Activated T-cell treated with anti-CD3 and anti-CD28 coated beads, Interleukin-2, amount 50 U/mL, for 48 hours (primary cell): ENCODE results near the gene RASSF4.
A peak's percentile ranks its signal among the peaks of the same experiment; 100 is the strongest.

Experiments used
- DNase-seq, 2 experiments: peaks; one replicate each; pipeline ENCODE4 v3.0.0-alpha.2; 2020

Gene RASSF4

GRCh38 chr10:44929356-44930255 lies 30.0 kb upstream of the RASSF4 start:
- no peak for DNase-seq

GRCh38 chr10:44930904-44931620 lies 28.5 kb upstream of the RASSF4 start:
- DNase-seq: no peak

- no peak for DNase-seq
Observed at GRCh38 chr10:44931621-44932516, 27.7 kb upstream of the RASSF4 start.

GRCh38 chr10:44932517-44933450 lies 26.8 kb upstream of the RASSF4 start:
- DNase-seq: peak; percentile 90 to 93

- DNase-seq: no peak
Observed at GRCh38 chr10:44933451-44934321, 25.9 kb upstream of the RASSF4 start.

- no peak for DNase-seq
Observed at GRCh38 chr10:44934416-44935200, 25.0 kb upstream of the RASSF4 start.

GRCh38 chr10:44935201-44935965 lies 24.2 kb upstream of the RASSF4 start:
- DNase-seq: no peak

GRCh38 chr10:44935966-44936295 lies 23.7 kb upstream of the RASSF4 start:
- no peak for DNase-seq

- DNase-seq: no peak
Observed at GRCh38 chr10:44936314-44936975, 23.2 kb upstream of the RASSF4 start.

- no peak for DNase-seq
Observed at GRCh38 chr10:44937196-44938005, 22.2 kb upstream of the RASSF4 start.

GRCh38 chr10:44938956-44939355 lies 20.6 kb upstream of the RASSF4 start:
- DNase-seq: no peak

- no peak for DNase-seq
Observed at GRCh38 chr10:44939691-44940401, 19.8 kb upstream of the RASSF4 start.

- no peak for DNase-seq
Observed at GRCh38 chr10:44944354-44944753, 15.2 kb upstream of the RASSF4 start.

- peak in 1 of 2 experiments; percentile 11 for DNase-seq
Observed at GRCh38 chr10:44946205-44946604, 13.4 kb upstream of the RASSF4 start.

GRCh38 chr10:44947371-44948152 lies 12.0 kb upstream of the RASSF4 start:
- DNase-seq: peak in 1 of 2 experiments; percentile 8

GRCh38 chr10:44948642-44949041 lies 11.0 kb upstream of the RASSF4 start:
- peak in 1 of 2 experiments; percentile 2 for DNase-seq
